ENCODE measurements around the gene FIP1L1. TPM values are rescaled to one million over a fixed set of nuclear protein-coding genes. Genes with fewer than 3 reads are reported as not detected.
A peak's percentile ranks its signal among the peaks of the same experiment; 100 is the strongest.

Gene FIP1L1
- total and polyA plus RNA-seq, 2 of the 13 experiments (the other 11 are each of a cell fraction or from before 2014, with no cell fraction given), result 14.9 to 69.4 TPM

- TF ChIP-seq HNF1A (IDR thresholded peaks at IDR 0.05; ENCODE audit: low read depth), result no peak
- no peak for TF ChIP-seq HNF1A (CRISPR knock-in tag; IDR thresholded peaks at IDR 0.05; ENCODE audit: borderline replicate concordance)
- no peak for TF ChIP-seq ZNF75D (CRISPR knock-in tag; IDR thresholded peaks at IDR 0.05; ENCODE audit: borderline replicate concordance)
- TF ChIP-seq, protein P1, sequence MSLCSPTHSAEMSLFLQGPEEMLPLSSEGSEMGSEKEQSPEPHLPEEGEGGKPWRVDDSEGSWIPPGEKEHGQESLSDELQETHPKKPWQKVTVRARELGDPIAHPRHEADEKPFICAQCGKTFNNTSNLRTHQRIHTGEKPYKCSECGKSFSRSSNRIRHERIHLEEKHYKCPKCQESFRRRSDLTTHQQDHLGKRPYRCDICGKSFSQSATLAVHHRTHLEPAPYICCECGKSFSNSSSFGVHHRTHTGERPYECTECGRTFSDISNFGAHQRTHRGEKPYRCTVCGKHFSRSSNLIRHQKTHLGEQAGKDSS (CRISPR knock-in tag; IDR thresholded peaks at IDR 0.05; ENCODE audit: borderline replicate concordance, low read depth), result no peak
- TF ChIP-seq ZNF343 (CRISPR knock-in tag; IDR thresholded peaks at IDR 0.05), result no peak
- no peak for TF ChIP-seq ZHX1 (CRISPR knock-in tag; IDR thresholded peaks at IDR 0.05; ENCODE audit: low read depth)
- no peak for TF ChIP-seq GATA4 (IDR thresholded peaks at IDR 0.05; ENCODE audit: borderline replicate concordance, low read depth)
- peak; percentile 68 for TF ChIP-seq CEBPG (CRISPR knock-in tag; IDR thresholded peaks at IDR 0.05)
- TF ChIP-seq, protein P2, sequence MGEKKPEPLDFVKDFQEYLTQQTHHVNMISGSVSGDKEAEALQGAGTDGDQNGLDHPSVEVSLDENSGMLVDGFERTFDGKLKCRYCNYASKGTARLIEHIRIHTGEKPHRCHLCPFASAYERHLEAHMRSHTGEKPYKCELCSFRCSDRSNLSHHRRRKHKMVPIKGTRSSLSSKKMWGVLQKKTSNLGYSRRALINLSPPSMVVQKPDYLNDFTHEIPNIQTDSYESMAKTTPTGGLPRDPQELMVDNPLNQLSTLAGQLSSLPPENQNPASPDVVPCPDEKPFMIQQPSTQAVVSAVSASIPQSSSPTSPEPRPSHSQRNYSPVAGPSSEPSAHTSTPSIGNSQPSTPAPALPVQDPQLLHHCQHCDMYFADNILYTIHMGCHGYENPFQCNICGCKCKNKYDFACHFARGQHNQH (CRISPR knock-in tag; IDR thresholded peaks at IDR 0.05), result 0 out of 2 replicates have a peak, but pooled peaks have one; percentile 19
- TF ChIP-seq ZNF879 (CRISPR knock-in tag; IDR thresholded peaks at IDR 0.05), result no peak
- no peak for TF ChIP-seq SOX6 (IDR thresholded peaks at IDR 0.05)
- peak; percentile 75 for TF ChIP-seq SOX6 (CRISPR knock-in tag; IDR thresholded peaks at IDR 0.05)
- no peak for TF ChIP-seq ZIK1 (CRISPR knock-in tag; IDR thresholded peaks at IDR 0.05; ENCODE audit: borderline replicate concordance, low read depth)
- TF ChIP-seq ZNF614 (CRISPR knock-in tag; IDR thresholded peaks at IDR 0.05; ENCODE audit: borderline replicate concordance), result no peak
- TF ChIP-seq ZNF740 (CRISPR knock-in tag; IDR thresholded peaks at IDR 0.05), result no peak
Measured at GRCh38 chr4:53497487-53498244, 120.2 kb downstream of the FIP1L1 start (continued).
